NCI-H146 treated with DMSO at 0.1 percent for 48 hours (cell line): ENCODE measurements around the gene PLEKHG3.
A peak's percentile ranks its signal among the peaks of the same experiment; 100 is the strongest.
"Not testable (repeated sequence)": the region's sequence is repeated elsewhere in the genome, so short reads cannot be mapped to it uniquely, and the experiment has no call there.

Experiments
- DNase-seq: peaks from one replicate; lab custom pipeline; 2025; ENCODE audit not compliant: unreplicated experiment; lab: John Stamatoyannopoulos, UW

PLEKHG3 gene

DNA sequence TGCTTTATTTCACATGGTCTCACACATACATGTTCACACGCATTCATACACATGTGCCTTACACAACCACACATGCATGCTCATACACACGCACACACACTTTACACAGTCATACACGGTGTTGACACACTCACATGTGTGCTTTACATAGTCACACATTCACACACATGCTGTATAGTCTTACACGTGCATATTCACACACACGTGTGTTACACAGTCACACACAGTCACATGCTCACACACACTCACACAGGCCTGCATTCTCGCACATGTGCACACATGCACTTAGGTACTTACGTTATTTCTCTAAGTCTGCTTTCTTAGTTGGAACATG is 18.0 kb upstream of the PLEKHG3 start:
- DNase-seq: no peak

DNA sequence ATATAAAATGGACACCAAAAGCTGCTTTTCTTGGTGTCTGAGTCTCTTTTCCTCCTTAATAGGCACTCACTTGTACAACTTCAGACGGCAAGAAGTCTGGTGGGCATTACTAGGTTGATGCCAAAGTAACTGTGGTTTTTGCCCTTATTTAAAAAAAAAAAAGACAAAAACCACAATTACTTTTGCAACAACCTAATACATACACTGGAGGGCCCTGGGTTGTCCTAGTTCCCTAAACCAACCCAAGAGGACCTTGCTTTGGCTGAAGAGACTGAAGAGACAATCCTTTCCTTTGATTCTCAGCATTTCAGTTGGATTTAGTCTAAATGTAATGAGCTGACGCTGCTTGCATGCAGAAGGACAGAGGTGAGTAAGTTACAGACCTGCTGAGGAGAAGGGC is 16.2 kb upstream of the PLEKHG3 start:
- no peak for DNase-seq

- peak; percentile 49 for DNase-seq
These were observed 15.4 kb upstream of the PLEKHG3 start for GRCh38 chr14:64688811-64689281.

- no peak for DNase-seq
These were observed 14.9 kb upstream of the PLEKHG3 start for GRCh38 chr14:64689289-64689688.

DNA sequence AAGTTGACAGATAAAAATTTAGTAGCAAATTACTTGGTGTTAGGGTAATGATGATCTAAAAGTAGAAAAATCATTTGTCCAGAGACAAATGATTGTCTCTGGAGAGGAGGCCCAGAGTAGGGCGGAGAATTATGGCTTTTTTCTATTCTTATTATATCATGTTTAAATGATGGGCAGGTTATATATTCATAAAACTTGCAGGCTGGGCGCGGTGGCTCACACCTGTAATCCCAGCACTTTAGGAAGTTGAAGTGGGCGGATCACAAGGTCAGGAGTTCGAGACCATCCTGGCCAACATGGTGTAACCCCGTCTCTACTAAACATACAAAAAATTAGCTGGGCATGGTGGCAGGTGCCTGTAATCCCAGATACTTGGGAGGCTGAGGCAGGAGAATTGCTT is 13.6 kb upstream of the PLEKHG3 start:
- DNase-seq: not testable (repeated sequence)

DNA sequence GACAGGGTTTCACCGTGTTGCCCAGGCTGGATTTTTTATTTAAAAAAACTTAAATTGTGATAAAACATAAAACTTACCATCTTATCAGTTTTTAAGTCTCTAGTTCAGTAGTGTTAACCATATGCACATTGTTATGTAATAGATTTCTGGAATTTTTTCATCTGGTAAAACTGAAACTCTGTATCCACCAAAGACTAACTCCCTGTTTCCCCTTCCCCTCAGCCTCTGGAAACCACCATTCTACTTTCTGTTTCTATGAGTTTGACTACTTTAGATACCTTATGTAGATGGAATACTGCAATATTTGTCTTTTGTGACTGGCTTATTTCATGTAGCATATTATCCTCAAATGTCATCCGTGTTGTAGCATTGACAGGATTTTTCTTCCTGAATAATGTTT is 12.8 kb upstream of the PLEKHG3 start:
- DNase-seq: no peak

DNA sequence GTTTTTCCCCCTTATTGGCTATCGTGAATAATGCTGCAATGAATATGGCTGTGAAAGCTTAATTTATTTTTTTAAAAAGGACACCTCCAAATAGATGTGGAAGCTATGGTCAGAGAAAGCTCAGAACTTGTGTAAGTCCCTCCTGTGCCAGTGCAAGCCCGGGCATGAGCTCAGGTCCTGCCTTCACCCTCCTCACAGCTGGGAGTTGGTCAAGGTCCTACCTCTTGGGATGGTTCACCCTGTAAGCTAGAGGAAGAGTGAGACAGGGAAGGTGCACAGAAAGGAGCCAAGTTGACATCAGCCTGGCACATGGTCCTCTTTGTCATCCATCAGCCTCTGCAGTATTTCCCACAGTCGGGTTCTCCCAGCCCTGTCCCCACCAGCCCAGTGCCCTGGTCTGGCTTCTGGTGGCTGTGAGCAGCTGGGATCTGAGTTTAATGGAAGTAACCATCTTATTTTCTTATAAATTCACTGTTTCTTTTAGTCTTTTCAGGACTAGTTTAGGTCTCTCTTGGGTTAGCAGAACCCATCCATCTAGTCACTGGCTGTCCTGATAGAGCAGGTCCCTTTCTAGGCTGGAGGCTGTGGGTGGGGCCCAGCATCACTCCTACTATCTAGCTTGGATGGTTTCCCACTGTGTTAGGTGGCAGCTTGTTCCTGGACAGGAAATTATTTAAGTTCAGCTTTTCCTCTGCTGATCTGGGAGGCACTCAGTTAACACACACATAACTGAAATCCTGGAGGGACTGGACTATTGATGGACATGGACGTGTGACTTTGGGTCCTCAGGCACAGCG is 11.8 kb upstream of the PLEKHG3 start:
- no peak for DNase-seq

- DNase-seq: no peak
These were observed 11.0 kb upstream of the PLEKHG3 start for GRCh38 chr14:64692986-64693809.

DNA sequence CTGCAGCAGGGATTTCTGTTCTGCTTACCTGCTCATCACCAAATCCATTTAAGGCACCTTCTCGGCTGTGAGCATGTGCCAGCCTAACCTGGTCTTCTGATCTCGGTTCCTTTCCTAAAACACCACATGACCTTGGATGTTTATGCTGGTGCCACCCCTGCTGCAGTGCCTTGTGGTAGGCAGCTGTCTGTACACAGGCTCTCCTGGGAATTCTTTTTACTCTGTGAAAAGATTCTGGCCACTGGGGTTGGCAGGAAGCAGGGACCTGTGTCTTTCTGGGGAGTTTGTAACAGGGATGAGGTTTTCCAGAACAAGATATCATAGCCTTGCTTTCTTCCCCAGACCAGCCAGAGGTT is 10.4 kb upstream of the PLEKHG3 start:
- no peak for DNase-seq

DNA sequence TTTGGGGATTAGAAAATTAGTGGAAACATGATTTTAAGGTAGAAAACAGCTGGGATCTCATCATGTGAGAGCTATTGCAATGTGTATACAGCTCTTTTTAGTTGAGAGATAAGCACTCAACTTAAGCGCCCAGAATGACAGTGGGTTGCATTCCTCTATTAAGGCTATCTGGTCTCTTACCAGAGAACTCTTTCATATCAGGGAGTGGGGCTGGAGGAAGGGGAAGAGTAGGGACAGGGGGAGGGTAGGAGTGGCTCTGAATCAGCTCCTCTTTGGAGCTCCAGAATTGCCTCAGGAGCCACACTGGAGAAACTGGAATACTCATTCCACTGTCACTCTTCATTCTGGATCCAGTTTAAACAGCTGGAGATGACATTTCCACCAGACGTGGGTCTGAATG is 9.2 kb upstream of the PLEKHG3 start:
- no peak for DNase-seq

DNA sequence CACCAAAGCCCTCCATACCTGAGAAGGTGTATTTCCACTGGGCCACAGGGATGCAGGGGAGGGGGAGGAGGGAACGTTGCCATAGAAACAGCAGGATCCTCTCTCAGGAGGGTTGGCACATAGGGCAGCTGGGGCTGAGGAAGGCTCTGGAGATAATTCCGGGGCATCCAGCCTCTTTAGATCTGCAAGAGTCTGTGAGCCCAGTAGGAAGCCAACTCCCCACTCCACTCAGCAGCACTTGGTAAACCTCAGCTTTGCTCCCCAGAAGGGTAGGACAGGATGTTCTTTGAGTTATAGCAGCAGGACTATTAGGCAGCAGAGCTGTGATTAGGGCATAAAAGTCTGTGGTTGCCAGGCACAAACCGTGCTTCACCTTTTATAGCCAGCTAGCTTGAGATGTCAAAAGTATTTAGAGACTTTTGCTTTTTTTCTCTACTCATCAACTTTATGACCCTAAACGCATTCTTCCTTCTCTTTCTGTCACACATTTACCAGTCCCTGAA is 7.8 kb upstream of the PLEKHG3 start:
- DNase-seq: no peak

GRCh38 chr14:64698903-64699302 is 5.3 kb upstream of the PLEKHG3 start:
- DNase-seq: no peak

- no peak for DNase-seq
These were observed 3.9 kb upstream of the PLEKHG3 start for GRCh38 chr14:64700290-64700689.

GRCh38 chr14:64700894-64701293 is 3.3 kb upstream of the PLEKHG3 start:
- DNase-seq: no peak

DNA sequence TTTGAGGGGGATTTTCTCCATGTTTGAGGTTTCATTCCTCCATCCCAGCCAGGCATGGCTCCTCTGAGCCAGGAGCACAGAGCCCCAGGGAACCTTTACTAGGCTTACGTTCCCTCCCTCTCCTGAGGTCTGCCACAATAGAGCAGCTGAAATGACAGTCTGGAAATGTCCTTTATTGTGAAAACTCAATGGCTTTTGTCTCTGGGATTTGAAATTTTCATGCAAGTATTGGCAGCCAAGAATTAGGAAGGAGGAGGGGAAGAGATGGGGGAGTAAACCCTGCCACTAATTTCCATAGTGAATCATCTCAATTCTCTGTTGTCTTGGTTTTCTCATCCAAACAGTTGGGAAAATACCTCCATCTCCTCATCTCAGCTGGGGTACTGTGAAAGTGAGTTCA is 2.6 kb upstream of the PLEKHG3 start:
- peak; percentile 39 for DNase-seq

DNA sequence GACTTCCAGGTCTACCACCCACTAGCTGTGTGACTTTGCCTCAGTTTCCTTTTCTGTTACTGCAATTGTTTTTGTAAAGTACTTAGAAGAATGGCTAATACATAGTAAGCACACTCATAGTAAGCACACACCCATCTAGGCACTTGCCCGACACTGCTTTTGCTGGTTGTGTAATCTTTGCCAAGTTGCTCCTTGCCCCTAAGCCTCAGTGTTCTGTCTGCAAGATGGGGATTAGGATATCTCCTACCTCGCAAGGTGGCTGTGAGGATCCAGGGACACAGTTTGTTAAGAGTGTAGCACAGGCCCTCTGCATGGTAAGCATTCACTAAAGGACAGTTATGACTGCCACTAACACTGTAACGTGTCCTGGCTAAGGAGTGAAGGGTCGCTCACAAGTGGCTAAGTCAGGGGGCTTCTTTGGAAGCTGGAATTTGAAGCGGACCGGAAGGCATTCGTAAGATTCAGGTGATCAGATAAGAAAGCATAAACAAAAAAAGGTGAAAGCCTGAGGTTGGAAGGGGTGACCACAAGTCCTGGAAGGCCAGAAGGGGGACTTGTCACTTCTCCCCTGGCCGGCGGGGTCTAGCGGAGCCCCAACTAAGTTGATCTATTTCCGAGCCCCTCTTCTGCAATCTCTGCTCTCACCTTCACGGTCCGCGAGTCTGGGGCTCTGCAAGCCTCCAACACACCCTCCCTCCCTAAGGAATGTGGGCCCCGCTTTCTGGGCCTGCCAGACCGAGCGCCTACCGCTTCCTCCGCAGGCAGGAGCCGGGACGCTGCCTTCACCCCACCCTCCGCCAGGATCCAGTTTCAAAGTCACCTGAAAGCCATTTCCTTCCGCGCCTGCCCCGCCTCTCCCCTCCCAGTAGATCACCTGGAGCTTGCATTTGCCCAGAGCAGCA is 1.5 kb upstream of the PLEKHG3 start:
- DNase-seq: peak; percentile 48

GRCh38 chr14:64703395-64704142 is 655 bp upstream of the PLEKHG3 start:
- no peak for DNase-seq

DNA sequence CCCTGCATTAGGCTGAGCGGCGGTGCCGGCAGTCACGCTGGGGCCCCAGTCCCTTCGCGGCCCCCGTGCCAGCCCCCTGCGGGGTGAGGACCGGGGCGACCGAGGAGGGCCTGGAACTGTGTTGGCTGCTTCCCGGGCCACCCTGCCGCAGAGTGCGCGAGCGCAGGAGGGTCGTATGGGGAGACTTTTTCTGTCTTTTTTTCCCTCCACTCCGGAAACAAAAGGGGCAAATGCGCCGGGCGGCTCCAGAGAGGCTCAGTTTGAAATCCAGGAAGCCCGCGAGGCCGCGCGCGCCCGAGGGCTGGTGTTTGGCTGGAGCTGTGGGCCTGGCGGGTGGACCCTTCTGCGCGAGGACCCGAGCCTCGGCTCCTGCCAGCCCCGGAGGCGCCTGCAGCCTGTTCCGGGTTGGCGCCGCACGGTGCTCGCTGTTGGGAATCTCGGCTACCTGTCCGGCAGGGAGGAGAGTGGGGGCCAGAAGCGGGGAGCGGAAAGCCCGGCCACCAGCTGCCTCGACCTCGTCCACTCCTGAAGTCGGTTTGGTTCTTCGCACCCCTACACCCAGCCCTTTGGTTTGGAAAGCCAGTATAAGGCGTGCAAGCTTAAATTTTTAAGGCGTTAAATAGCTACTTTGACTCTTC is 638 bp downstream of the PLEKHG3 start:
- no peak for DNase-seq

DNA sequence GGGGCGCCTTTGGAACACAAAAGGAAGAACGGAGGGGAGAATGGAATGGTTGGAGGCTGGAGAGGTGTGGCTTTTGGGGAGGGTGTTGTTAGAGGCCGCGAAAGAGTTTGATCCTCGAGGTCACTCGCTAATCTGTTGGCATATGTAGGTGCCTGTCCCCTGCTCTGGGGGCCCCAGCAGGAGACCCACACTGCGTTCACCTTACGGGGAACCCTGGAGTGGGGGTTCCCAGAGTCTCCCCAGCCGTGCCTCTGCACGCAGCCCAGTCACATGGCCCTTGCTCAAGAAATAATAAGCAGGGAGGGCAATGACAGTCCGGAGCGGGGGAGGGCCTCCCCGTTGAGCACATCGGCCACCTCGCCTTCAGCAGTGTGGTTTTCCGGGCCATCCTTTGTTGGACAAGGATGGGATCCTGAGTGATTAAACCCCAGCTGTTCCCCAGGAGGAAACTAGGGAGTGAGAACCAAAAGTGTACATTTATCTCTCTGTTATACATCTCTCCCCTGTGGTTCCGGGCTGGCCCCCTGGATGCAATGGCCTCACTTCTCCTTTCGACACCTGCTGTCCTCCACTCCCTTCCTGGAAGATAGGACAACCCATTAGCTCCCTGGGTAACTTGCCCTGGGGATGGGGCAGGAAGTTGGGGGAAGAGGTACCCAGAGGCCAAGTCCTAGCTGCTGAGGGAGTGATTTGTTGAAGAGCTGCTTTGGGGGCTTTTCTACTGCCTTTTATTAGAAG is 1.3 kb downstream of the PLEKHG3 start:
- peak; percentile 60 for DNase-seq
